ENCODE data around the gene CRYGD.

- TF ChIP-seq CSDC2 (CRISPR knock-in tag; IDR thresholded peaks at IDR 0.05) = no peak
- TF ChIP-seq TCF4 (CRISPR knock-in tag; IDR thresholded peaks at IDR 0.05; ENCODE audit: borderline replicate concordance) = no peak
- TF ChIP-seq PPARA (CRISPR knock-in tag; IDR thresholded peaks at IDR 0.05; ENCODE audit: borderline replicate concordance) = no peak
- TF ChIP-seq ARNTL (CRISPR knock-in tag; IDR thresholded peaks at IDR 0.05; ENCODE audit: borderline replicate concordance, low read depth) = no peak
Observed at GRCh38 chr2:208147008-208147407, 22.7 kb upstream of the CRYGD start.

All from SK-N-SH treated with all-trans-retinoic acid at 6 μM for 48 hours (cell line).